Cardiac fibroblast (primary cell): ENCODE measurements around the gene RGL1.

ENCODE experiments used
- DNase-seq, 2 donors: peaks; one replicate each; pipeline versions ENCODE4 v3.0.0 to v3.0.0-alpha.2; 2010; ENCODE audit warnings: low read depth in 2 of 2
- H3K4me3 ChIP-seq, 2 donors: replicated peaks in 1 of 2; 1 replicate in 1 of 2; 2 replicates in 1 of 2; pipeline ENCODE4 v1.5.1; 2011; ENCODE audit warnings: low read depth in 2 of 2, low read length in 2 of 2, mild to moderate bottlenecking in 2 of 2, moderate library complexity in 1 of 2
- CTCF ChIP-seq: IDR thresholded peaks from one replicate; pipeline ENCODE4 v1.5.1; 2011; ENCODE audit warnings: low read depth, mild to moderate bottlenecking, low read length, inconsistent platforms

Gene RGL1

GRCh38 chr1:183907070-183907469 is 102.2 kb downstream of the RGL1 start:
- DNase-seq: peak in 1 of 2 donors; percentile 29
- no peak for TF ChIP-seq CTCF
- no peak overlapping the region for H3K4me3 ChIP-seq

GRCh38 chr1:183908079-183908478 is 103.2 kb downstream of the RGL1 start:
- DNase-seq: no peak
- TF ChIP-seq CTCF: no peak
- H3K4me3 ChIP-seq: no peak overlapping the region

GRCh38 chr1:183909672-183910071 is 104.8 kb downstream of the RGL1 start:
- no peak for TF ChIP-seq CTCF
- no peak overlapping the region for H3K4me3 ChIP-seq
- DNase-seq: no peak

GRCh38 chr1:183910845-183911244 is 105.9 kb downstream of the RGL1 start:
- DNase-seq: peak in 1 of 2 donors; percentile 38
- TF ChIP-seq CTCF: no peak
- no peak overlapping the region for H3K4me3 ChIP-seq

GRCh38 chr1:183911285-183911684 is 106.4 kb downstream of the RGL1 start:
- no peak for DNase-seq
- no peak for TF ChIP-seq CTCF
- no peak overlapping the region for H3K4me3 ChIP-seq

- TF ChIP-seq CTCF: no peak
- DNase-seq: no peak
- H3K4me3 ChIP-seq: no peak overlapping the region
These were observed 107.5 kb downstream of the RGL1 start for GRCh38 chr1:183912265-183912886.

GRCh38 chr1:183913567-183913993 is 108.7 kb downstream of the RGL1 start:
- H3K4me3 ChIP-seq: no peak overlapping the region
- no peak for TF ChIP-seq CTCF
- peak in 1 of 2 donors; percentile 71 for DNase-seq
